SU-DHL-6 (cell line): Measurements from ENCODE around the gene SPRED1.

Experiments
- CTCF ChIP-seq: fragments of 200-600 bp; sonication (generic); IDR thresholded peaks from one replicate; pipeline ENCODE4 v1.5.1; 2017; ENCODE audit warnings: antibody characterized with exemption, mild to moderate bottlenecking, low read length, moderate library complexity; ENCODE audit not compliant: insufficient read depth, poor library complexity, severe bottlenecking
- EZH2phosphoT487 ChIP-seq: fragments of 200-600 bp; sonication (generic), shearing (Covaris generic); conservative IDR thresholded peaks from 2 replicates; pipeline ENCODE4 v1.6.1; 2018; ENCODE audit warnings: mild to moderate bottlenecking, antibody characterized with exemption, low read length, moderate library complexity, mixed read lengths

DNA sequence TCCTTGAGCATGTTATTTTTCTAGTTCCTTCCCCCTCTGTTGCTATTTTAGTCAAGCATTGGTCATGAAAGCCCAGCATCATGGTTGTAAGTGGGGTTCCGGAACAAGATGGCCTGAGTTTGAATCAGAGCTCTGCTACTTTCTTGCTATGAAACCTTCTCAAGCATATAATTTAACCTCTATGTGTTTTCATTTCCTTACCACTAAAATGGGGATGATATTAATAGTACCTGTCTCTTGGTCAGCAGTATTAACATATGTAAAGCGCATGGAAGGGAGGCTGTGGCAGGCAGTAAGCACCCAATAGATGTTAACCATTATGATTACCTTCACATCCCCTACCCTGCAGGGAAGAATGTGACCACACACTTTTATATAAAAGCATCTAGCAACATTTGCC lies 14.3 kb upstream of the SPRED1 start:
- TF ChIP-seq CTCF: no peak
- TF ChIP-seq EZH2phosphoT487: no peak
